DOHH2 (cell line): ENCODE data around the gene SMR3B.

Experiments used
- CTCF ChIP-seq: fragments of 200-600 bp; sonication (generic); IDR thresholded peaks from one replicate; pipeline ENCODE4 v1.5.1; 2014; ENCODE audit warnings: antibody characterized with exemption, mild to moderate bottlenecking, low read depth, low read length; ENCODE audit not compliant: poor library complexity, severe bottlenecking
- EZH2phosphoT487 ChIP-seq: fragments of 200-600 bp; sonication (generic); IDR thresholded peaks from 2 replicates; pipeline ENCODE4 v1.6.1; 2017; ENCODE audit warnings: borderline replicate concordance, mild to moderate bottlenecking, antibody characterized with exemption, low read length, moderate library complexity, mixed read lengths

- TF ChIP-seq CTCF (no peak), EZH2phosphoT487 (no peak)
Measured at GRCh38 chr4:70359115-70359661, 23.7 kb upstream of the SMR3B start.
